ENCODE data around the gene CORO1C.

The CORO1C gene

DNA sequence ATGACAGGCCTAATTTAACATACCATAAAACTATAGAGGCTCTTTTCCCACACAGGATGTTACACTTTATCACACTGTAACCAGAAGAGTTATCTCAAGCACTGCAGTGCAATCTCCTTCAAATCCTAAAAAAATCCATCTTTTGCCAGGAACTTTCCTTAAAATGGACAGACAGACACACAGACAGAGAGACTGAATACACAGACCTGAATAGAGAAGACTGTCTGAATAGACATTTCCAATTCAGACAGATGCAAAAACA is 6.5 kb downstream of the CORO1C start:
- DNase-seq (ENCODE audit: low read depth) = no peak

DNA sequence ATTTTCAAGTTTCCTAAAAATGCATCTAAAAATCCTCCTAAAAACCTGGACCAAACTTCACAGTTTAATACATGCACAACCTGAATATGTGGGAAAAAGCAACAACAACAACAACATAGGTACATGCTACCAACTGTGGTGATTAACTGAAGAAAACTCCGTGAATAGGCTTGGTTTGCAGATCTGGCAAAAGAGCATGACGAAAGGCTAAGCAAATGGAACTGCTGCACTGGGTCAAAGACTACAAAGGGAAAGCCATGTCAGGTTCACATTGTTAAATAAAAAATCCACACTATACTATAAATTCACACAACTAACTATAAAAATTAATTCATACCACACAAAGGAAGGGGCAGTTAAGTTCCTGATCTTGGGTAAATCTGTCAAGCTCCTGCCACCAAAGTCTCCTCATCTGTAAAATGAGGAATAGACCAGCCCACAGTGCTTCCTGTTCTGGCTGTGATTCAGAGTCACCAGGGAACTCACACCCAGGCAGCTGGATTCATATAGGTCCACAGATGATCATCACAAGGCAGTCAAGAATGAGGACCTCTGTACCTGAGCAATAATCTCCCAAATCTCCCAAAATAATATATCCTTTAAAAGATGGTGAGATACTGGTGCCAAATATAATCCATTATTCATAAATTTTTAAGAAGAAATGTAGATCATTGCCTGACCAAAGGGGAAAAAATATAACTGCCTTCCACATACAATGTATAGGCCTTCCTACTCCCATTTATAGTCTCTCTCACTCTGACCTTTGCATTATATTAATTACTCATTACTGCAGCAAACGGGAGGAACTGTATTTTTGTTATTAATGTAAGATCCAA is 7.0 kb downstream of the CORO1C start:
- DNase-seq (ENCODE audit: low read depth) = no peak

DNA sequence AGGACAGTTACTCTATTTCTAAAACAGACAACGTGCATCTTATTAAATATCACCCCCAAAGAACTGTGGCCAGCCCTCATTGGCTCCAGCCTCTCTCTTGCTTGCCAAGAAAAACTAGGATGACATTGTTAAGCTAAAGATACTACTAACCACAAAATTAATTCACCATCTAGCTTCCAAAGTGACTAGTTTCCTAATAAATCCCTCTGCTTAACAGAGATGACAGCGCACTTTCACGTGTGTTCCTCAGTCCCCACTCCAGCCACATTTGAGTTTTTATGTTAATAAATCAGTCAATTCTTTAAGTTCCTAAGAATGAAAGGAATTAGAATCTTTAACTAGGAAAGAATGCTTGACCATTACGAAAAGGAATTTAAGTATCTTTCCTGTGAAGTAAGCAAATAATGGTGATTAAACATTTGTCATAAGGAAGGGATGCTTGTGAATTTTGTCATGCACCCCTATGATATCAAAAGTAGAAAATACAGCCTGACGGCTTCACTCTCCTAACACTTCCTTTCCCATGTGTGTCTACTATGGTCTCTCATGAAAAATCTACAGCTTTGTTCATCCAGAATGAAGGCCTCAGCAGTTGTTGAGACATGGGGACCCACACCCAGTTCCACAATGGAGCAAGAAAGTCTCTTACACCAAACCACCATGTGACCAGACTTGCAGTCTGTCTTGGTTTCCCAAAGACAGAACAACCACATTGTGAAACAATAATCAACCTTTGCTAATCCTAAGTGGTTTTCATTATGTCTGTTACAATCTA is 8.1 kb downstream of the CORO1C start:
- DNase-seq (ENCODE audit: low read depth) = no peak

DNA sequence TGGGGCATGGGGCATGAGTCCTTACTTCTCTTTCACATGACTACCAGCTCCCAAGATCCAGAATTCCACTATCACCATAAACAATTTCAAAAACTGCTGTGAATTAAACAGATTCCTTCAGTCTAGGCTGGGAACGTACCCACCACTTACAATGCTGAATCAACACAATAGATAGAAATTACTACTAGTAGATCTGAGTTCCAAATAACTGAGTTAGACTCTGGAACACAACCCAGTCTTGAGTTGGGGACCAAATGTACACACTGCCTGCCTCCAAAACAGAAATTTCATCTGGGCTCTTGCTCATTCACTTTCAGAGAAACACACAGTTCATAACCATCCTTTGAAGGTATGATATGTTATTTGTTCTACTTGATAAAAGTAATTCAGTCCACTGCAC is 8.9 kb downstream of the CORO1C start:
- no peak for DNase-seq (ENCODE audit: low read depth)

DNA sequence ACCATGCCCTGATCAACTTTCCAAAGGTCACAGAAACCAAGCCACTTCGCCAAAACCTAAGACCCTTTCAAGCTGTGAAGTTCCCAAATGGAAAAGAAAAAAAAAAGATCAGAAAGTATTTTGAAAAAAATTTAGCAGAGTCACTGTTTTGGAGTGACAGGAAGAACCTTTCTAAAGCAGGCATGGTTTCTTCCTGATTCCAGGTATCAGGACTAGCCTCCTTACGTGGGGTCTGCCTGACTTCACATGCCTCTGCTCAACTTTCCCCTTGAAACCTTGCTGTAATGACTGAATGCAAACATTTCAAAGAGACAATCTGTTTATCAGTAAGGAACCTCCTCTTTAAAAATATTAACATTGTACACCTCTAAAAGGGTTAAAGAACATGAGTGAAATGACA is 9.5 kb downstream of the CORO1C start:
- DNase-seq (ENCODE audit: low read depth) = no peak

DNA sequence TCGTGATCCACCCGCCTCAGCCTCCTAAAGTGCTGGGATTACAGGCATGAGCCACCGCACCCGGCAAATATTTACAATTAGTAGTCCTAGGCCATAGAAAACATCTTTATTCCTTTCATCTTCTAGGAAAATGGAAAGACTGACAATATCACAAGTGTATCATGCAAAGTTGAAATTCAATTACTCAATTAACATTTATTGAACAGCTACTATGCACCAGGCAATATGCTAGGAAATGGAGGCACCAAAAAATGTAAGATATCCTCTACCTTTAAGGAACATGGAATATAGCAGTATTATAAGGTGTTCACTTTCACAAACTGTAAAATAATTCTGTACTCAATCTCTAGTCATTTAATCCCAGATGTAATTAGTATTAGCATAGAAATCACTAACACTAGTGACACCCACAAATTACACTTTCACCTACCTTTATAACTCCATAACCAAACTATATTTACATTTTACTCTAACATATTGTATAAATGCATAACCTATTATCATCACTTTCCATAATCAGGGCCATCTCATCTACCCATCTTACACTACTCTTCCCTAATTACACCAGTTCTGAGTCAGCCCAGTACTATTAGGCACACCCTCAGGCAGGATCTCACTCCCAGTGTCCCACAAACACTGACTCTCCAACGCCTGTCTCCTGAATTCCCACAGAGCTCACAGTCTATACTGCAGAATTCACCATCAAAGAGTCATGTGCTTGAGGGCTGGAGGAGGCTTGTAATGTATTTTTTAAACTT is 10.4 kb downstream of the CORO1C start:
- no peak for DNase-seq (ENCODE audit: low read depth)

DNA sequence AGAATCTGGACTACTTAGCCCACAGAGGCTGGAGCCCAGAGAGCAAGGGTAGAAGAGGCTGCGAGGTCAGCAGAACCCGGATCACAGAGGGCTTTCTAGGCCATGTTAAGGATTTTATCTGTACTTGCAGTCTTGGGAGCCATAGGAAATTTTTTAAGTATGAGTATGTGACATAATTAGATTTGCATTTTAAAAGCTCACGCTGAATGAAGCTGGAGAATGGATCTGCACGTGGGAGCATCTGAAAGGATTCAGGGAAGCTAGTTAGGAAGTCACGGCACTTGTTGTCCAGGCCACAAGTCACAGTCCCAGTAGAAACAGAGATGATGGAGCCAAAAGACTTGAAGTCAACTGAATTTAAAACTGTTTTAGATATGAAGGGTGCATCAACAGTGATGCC is 14.1 kb downstream of the CORO1C start:
- no peak for DNase-seq (ENCODE audit: low read depth)

DNA sequence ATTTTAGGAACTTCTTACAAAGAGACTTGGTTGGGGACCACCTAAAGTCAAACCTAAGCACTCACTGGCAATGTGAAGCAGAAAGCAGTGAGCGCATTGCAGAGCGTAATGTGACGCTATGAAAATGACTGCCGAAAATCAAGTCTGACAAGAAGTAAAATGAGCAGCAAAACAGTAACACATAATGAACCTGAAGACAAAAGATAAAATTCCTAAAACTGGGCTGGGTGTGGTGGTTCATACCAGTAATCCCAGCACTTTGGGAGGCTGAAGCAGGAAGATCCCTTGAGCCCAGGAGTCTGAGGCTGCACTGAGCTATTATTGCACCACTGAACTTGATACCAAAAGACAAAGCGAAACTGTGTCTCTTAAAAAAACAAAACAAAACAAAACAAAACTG is 16.5 kb downstream of the CORO1C start:
- no peak for DNase-seq (ENCODE audit: low read depth)

DNA sequence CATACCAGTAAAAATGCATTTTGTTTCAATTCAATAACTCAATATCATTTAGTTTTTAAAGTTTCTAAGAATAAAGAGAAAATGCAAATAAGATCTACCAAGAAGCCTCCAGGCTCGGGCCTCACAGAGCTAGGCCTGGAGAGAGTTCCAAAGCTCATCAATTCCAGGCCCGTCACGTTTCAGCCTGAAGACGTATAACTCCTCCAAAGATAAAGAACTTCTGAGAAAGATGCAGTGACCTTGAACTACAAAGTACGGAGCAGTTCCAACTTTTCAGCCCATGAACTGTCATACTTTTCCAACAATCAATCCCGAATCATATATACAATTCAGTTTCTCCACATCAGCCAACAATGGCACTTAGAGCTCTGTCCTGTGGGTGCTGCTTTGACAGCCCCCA is 17.8 kb downstream of the CORO1C start:
- no peak for DNase-seq (ENCODE audit: low read depth)

DNA sequence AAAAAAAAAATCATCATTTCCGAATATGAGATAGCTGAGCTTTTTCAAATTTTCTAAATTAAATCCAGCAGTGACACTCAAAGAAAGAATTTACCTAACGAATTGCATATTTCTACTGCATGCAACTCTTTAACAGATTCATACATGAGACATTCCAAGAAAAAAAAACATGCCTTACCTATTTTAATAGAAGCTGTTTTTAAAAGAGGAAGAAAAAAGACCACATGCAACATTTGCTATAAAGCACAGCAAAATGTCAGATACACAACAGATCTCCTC is 18.5 kb downstream of the CORO1C start:
- no peak for DNase-seq (ENCODE audit: low read depth)

DNA sequence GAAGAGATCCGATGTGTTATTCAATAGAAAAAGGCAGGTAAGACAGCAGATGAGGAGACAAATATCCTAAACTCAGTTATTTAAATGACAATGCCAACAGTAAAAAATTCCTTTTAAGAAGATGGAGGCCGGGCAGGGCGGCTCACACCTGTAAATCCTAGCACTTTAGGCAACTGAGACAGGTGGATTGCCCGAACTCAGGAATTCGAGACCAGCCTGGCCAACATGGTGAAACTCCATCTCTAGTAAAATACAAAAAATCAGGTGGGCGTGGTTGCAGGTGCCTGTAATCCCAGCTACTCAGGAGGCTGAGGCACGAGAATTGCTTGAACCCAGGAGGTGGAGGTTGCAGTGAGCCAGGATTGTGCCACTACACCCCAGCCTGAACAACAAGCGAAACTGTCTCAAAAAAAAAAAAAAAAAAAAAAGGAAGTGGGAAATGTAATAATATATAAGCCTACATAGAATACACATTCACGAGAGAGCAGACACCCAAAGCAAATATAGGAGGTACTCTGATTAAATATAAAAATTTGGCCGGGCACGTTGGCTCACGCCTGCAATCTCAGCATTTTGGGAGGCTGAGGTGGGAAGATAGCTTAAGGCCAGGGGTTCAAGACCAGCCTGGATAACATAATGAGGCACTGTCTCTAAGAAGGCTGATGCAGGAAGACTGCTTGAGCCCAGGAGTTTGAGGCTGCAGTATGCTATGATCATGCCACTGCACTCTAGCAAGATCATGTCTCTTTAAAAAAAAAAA is 19.0 kb downstream of the CORO1C start:
- DNase-seq (ENCODE audit: low read depth) = no peak

DNA sequence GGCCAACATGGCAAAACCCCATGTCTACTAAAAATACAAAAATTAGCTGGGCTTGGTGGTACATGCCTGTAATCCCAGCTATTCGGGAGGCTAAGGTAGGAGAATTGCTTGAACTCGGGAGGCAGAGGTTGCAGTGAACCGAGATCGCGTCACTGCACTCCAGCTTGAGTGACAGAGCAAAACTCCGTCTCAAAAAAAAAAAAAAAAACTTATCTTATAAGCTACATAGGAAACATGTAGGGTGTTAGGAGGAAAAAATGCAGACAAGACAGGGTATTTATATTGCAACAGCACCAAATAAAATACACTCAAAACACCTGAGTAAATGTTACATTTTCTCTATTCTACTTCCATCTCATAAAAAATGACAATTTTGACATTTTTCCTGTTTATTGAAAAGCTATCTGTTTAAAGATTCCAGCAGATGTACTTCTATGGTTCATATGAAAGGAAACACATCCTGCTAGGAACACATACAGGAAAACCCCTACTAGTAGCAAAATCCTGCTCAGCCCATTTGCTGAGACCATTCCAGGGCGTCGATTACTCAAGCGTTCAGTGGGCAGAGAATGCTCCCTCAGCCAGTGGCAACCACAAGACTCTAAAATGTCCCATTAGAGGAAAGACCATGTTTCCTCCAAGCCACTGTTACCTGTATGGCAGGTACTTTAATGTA is 19.7 kb downstream of the CORO1C start:
- DNase-seq (ENCODE audit: low read depth) = no peak

DNA sequence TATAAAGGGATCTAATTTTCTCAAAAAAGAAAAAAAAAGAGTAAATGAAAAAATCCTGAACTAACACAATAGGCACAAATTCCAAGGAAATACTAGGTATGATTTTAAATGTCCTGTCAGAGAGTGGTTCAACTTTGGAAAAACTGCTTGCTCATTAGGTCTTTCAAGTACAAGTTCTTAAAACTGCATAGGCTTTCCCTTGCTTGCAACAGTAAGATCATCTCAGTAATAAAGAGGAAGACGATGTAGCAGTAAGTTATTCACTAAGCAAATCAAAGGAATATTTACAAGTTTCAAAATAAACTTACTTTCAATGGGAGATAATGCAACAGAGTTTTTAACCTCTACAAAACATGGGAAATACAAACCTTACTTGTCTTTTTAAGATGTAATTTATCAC is 21.6 kb downstream of the CORO1C start:
- DNase-seq (ENCODE audit: low read depth) = no peak

DNA sequence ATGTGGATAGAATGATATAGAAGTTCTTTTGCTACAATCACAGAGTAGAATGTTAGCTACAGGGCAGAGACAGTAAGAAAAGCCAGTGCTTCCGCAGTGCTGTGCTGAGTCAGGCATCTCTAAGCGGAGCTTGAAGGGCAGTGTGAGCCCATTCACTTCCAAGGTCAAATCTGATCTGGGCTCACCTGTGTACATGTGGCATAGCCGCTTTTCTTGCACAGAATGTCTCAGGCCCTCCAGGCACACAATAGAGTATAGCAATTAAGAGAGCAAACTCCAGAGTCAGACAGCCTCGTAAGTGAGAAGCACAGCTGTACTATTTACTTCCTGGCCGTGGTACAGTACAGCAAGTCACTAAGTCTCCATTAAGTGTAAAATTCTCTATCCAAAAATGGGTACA is 26.8 kb downstream of the CORO1C start:
- no peak for DNase-seq (ENCODE audit: low read depth)

DNA sequence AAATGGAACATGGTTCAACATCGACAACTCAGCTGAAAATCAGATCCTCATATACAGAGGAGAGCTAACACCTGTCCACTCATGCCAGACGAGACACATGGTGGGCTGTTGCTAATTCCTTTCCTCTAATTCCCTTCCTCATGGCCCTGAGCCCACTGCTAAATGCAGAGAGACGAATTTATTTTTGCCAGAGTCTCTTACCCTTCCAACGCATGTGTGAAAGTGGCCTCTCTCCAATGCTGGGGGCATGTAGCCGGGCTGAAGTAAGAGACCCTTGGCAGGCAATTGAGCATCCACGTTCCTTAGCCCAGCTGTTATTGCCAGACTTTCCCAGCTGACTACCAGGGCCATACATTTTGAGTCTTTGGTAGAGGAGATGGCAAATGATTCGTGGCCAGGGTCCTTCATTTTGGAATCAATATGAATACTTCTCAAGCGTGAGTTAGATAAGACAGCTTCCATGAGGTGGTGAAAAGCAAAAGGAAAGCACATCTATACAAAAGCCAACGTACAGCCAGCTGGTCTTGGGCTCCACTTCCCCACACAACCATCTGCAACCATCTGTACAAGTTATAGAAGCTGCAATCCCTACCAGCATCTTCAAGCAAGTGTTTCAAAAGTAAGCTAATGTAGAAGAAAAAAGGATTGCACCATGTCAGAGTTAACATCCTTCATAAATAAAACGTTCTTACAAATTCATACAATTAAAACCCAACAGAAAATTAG is 28.6 kb downstream of the CORO1C start:
- DNase-seq (ENCODE audit: low read depth) = no peak

DNA sequence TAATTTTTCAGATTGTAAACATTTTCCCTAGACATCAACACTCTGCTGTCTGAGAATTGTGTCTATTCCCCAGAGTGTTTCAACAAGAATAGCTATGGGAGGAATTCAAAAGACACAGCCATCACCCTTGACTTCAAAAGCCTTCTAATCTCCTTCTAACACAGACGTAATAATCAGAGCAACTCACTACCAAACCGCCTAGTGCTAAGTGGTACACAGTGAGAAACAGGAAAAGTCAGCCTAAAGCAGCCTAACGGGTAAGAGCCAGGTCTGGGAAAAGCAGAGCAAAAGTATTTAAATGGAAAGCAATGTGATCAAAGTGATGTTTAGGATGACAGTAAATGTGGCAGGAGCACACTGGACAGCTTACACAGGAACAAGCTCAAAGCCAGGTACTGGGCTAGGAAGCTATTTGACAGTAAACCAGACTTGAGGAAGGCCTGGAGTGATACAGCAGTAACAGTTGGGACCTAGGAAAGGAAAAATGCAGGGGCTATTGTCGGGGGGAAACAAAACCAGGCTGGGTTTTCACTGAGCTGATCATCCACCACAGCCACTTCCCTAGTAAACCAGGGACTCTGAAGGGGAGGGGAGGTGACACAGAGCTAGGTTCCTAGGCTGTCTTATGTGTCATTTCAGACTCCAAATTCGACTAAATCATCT is 29.4 kb downstream of the CORO1C start:
- DNase-seq (ENCODE audit: low read depth) = no peak

DNA sequence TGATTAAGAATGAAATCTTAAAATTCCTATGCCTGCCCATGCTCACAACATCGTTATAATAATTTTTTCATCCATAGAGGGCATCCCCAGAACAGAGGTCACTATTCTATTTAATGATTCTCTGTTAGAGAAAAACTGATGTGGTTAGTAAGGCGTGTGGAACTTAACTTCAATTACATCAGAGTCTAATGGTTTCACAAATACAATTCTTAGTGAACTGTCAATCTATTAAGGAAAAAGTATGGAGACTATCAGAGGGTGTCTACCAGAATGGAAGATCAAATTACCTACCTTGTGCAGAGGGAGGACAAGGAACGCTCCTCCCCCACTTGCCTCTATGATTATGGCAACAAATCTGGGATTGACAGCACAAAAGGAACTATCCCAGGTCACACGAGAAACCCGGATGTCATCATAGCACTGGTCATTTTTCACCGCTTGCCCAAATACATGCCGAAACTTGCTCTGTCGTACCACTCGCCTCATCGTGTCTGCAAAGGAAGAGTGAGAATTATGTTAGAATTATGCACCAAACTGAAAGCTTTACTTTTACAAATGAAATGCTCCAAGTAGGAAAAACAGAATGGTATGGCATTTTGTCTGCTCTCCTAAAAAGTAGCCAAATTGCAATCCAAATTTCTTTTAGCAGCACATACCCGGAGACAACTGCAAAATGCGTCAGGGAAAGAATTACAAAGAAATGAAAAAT is 30.3 kb downstream of the CORO1C start:
- DNase-seq (ENCODE audit: low read depth) = no peak

DNA sequence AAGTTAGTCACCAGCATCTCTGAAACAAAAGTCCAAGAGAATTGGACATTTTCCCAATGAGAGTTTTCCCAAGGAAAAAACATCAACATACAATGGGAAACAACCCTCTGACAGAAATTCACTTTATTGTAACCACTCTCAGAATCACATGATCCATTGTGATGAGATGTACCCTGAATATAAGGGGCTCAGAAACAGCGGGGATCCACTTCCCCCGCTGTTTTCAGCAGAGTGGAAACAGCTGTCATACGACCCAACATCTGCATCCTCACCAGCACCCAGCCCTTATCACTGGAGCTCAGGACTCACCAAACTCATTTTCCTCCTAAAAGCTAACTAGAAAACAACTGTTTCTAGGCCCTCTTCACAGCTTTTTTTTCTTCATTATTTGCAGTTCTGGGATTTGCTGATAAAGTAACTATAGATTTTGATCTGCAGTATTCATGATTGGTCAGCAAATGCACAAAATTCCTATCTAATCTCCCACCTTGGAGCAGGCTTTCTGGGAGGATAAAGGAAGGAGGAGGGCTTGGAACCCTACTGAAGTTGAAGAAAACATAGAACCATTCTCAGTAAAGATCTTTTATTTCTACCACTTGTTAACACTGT is 31.3 kb downstream of the CORO1C start:
- no peak for DNase-seq (ENCODE audit: low read depth)

DNA sequence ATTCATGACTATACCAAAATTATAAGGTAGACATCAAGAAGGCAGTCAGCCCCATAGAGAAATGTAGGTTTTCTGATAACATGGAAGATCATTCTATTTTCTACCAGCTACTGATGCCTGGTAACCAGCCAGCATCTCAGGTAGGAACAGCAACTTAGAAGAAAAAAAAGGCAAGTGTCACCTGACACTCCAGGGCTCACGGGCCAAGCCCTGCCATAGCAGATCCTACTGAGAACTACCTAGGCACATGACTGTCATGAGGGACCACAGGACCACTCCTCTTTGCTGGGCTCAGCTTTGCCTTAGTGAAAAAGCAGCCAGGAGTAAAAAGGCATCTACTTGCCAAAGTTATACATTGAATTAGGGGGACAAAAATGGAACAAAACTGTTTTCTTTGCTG is 33.4 kb downstream of the CORO1C start:
- no peak for DNase-seq (ENCODE audit: low read depth)

DNA sequence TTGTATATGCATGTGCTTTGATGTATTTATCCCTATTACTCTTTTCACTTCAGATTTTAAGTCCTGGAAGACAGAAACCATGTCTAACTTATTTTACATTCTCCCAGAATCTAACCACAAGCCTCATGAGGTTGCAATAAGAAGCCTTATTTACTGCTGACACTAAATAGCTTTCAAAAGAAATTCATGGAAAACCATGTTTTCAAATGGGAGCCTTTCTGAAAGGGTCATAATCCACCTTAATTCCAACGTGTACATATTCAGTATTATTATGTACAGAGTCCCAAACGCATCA is 34.4 kb downstream of the CORO1C start:
- no peak for DNase-seq (ENCODE audit: low read depth)

All from T follicular helper cell (primary cell).